AG08395 (cell line): ENCODE results near the gene SNCA.
A peak's percentile ranks its signal among the peaks of the same experiment; 100 is the strongest.

Source experiments
- DNase-seq: peaks from one replicate; pipeline ENCODE4 v3.0.0; 2012; ENCODE audit warnings: mixed read lengths, low spot score

Gene SNCA

GRCh38 chr4:89753601-89754066, 83.3 kb downstream of the SNCA start:
- DNase-seq: peak; percentile 70

GRCh38 chr4:89752932-89753598, 83.9 kb downstream of the SNCA start:
- DNase-seq: peak; percentile 72

GRCh38 chr4:89751416-89751815, 85.5 kb downstream of the SNCA start:
- DNase-seq: no peak

- DNase-seq: no peak
These were observed 90.6 kb downstream of the SNCA start for GRCh38 chr4:89746377-89746776.

GRCh38 chr4:89745708-89746107, 91.3 kb downstream of the SNCA start:
- no peak for DNase-seq

GRCh38 chr4:89744914-89745313, 92.0 kb downstream of the SNCA start:
- DNase-seq: no peak

GRCh38 chr4:89741768-89742167, 95.2 kb downstream of the SNCA start:
- no peak for DNase-seq

- no peak for DNase-seq
These were observed 97.5 kb downstream of the SNCA start for GRCh38 chr4:89739311-89739988.

- DNase-seq: peak; percentile 46
These were observed 99.1 kb downstream of the SNCA start for GRCh38 chr4:89737888-89738287.

- no peak for DNase-seq
These were observed 103.0 kb downstream of the SNCA start for GRCh38 chr4:89733946-89734345.

- DNase-seq: no peak
These were observed 109.7 kb downstream of the SNCA start for GRCh38 chr4:89727238-89727637.

- no peak for DNase-seq
These were observed 111.7 kb downstream of the SNCA start for GRCh38 chr4:89725268-89725667.

GRCh38 chr4:89724716-89725115, 112.2 kb downstream of the SNCA start:
- peak; percentile 18 for DNase-seq

- no peak for DNase-seq
These were observed 113.9 kb downstream of the SNCA start for GRCh38 chr4:89723096-89723495.

GRCh38 chr4:89722517-89722916, 114.4 kb downstream of the SNCA start:
- no peak for DNase-seq

GRCh38 chr4:89720981-89721380, 116.0 kb downstream of the SNCA start:
- no peak for DNase-seq

GRCh38 chr4:89719536-89720090, 117.3 kb downstream of the SNCA start:
- DNase-seq: no peak

- no peak for DNase-seq
These were observed 120.1 kb downstream of the SNCA start for GRCh38 chr4:89716893-89717292.

- DNase-seq: no peak
These were observed 121.3 kb downstream of the SNCA start for GRCh38 chr4:89715631-89716030.

GRCh38 chr4:89712827-89713226, 124.1 kb downstream of the SNCA start:
- no peak for DNase-seq

- peak; percentile 2 for DNase-seq
These were observed 124.8 kb downstream of the SNCA start for GRCh38 chr4:89712141-89712540.

GRCh38 chr4:89708903-89709421, 128.0 kb downstream of the SNCA start:
- DNase-seq: peak; percentile 3

- no peak for DNase-seq
These were observed 129.5 kb downstream of the SNCA start for GRCh38 chr4:89707467-89707866.
